GM23338 (cell line): ENCODE measurements around the gene FARS2.

ENCODE experiments used
- CTCF ChIP-seq, 2 experiments: fragments of 200-600 bp in 1 of 2; sonication (generic) in 1 of 2; conservative IDR thresholded peaks; 2 replicates each; pipeline versions ENCODE4 v1.5.1 to v1.6.1; 2016 to 2017; ENCODE audit warnings: antibody characterized with exemption in 2 of 2, low read depth in 2 of 2, mild to moderate bottlenecking in 2 of 2, moderate library complexity in 1 of 2
- ETS1 ChIP-seq: IDR thresholded peaks from 2 replicates; pipeline ENCODE4 v1.6.1; 2016; ENCODE audit warnings: antibody characterized with exemption
- EZH2phosphoT487 ChIP-seq: fragments of 200-600 bp; sonication (generic); IDR thresholded peaks from one replicate; pipeline ENCODE4 v1.8.1; 2018; ENCODE audit warnings: antibody characterized with exemption; ENCODE audit not compliant: unreplicated experiment
- POLR2AphosphoS5 ChIP-seq: IDR thresholded peaks from 2 replicates; pipeline ENCODE4 v1.6.1; 2016; ENCODE audit warnings: antibody characterized with exemption, low read depth

- TF ChIP-seq CTCF (conservative IDR thresholded peaks at IDR 0.05; ENCODE audit: low read depth in 2 of 2) (no peak), ETS1 (no peak), EZH2phosphoT487 (no peak), POLR2AphosphoS5 (no peak)
Measured at GRCh38 chr6:5231289-5231688, 30.0 kb upstream of the FARS2 start.
